ENCODE results near the gene EHD3.

DNA sequence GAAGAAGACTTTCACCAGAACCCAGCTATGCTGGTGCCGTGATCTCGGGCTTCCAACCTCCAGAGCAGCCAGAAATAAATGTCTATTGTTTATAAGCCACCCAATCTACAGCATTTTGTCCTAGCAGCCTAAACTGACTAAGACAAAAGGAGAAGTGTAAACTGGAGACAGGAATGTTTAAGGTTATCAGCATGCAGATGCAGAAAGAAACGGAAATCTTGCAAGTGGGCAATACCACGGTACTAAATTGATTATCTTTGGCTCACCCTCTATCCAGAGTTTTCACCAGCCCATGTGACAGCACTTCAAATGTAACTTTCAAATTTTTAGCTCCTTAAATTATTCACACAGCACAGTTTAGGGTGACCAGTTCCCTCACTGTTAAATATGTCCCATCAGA lies 10.9 kb upstream of the EHD3 start:
- no peak; the same call in 1 of the 2 replicates for TF ChIP-seq SPI1 (IDR thresholded peaks at IDR 0.05; ENCODE audit: borderline replicate concordance, low read depth)
- no peak for TF ChIP-seq POLR2AphosphoS5 (IDR thresholded peaks at IDR 0.05; ENCODE audit: low read depth)
- TF ChIP-seq, protein P1, sequence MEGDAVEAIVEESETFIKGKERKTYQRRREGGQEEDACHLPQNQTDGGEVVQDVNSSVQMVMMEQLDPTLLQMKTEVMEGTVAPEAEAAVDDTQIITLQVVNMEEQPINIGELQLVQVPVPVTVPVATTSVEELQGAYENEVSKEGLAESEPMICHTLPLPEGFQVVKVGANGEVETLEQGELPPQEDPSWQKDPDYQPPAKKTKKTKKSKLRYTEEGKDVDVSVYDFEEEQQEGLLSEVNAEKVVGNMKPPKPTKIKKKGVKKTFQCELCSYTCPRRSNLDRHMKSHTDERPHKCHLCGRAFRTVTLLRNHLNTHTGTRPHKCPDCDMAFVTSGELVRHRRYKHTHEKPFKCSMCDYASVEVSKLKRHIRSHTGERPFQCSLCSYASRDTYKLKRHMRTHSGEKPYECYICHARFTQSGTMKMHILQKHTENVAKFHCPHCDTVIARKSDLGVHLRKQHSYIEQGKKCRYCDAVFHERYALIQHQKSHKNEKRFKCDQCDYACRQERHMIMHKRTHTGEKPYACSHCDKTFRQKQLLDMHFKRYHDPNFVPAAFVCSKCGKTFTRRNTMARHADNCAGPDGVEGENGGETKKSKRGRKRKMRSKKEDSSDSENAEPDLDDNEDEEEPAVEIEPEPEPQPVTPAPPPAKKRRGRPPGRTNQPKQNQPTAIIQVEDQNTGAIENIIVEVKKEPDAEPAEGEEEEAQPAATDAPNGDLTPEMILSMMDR (IDR thresholded peaks at IDR 0.05; ENCODE audit: insufficient read depth, low read length): no peak
- TF ChIP-seq GABPA (IDR thresholded peaks at IDR 0.05; ENCODE audit: low read depth): no peak
